Mononuclear cell (primary cell): Measurements from ENCODE around the gene PTCD3. TPM values are rescaled to one million over a fixed set of nuclear protein-coding genes. Genes with fewer than 3 reads are reported as not detected.

Experiments used
- H3K27me3 ChIP-seq: 2 replicates; pipeline ENCODE4 v1.6.0; 2011; ENCODE audit warnings: low read length, control low read depth; ENCODE audit not compliant: insufficient read depth
- H3K4me1 ChIP-seq: 2 replicates; pipeline ENCODE4 v1.5.1; 2011; ENCODE audit warnings: mild to moderate bottlenecking, low read length, control low read depth; ENCODE audit not compliant: insufficient read depth
- H3K4me3 ChIP-seq: 2 replicates; pipeline ENCODE4 v1.5.1; 2011; ENCODE audit warnings: mild to moderate bottlenecking, low read length, moderate library complexity
- H3K9me3 ChIP-seq: 2 replicates; pipeline ENCODE4 v1.5.1; 2011; ENCODE audit warnings: low read depth, mild to moderate bottlenecking, control low read depth, low read length
- total RNA-seq: library from RNA; depleted of rRNA; stranded (reverse); fragments of >200 nt; gene quantifications from one replicate; pipeline ENCODE4 v1.2.3, GENCODE V29; 2012

The PTCD3 gene
- total RNA-seq, 1 donor: 167 TPM

DNA sequence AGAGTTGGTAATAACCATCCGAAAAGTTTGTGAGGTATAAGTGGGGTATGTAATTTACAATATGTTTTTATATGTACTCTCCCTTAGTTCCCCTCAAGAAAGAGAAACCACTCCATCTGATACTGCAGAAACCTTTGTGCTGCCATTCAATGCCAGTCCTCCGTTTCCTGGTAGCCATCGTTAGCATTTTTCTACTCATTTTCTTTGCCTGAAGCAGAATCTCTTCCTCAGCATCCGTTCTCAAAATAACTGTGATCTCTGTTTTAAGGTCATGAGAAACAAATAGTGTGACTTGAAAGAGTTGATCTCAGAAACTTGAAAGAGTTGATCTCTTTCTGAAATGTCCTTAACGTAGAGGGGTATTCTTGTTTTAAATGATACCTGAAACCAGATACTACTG lies 996 bp downstream of the PTCD3 start:
- no peak overlapping the region for H3K4me3 ChIP-seq
- no peaks in the 10 kb centered on the region for H3K27me3 ChIP-seq

DNA sequence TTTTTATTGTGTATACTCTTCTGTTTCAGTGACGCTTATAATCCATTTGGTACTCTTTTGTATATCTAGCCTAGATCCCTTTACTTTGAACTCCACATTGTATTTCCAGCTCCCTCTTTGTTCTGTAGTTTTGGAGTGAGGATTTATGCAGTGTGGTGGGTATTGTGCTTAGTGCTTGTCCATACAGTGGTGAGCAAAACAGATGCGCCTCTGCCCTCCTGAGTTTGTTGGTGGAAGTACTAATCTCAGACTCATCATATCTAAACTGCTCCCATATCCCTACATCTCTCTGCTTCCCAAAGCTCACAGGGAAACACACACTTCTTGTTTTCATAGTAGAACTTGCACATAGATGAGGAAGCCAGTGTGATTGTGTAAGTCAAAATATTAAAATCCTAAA lies 12.1 kb downstream of the PTCD3 start:
- no peaks in the 10 kb centered on the region for H3K9me3 ChIP-seq
- H3K27me3 ChIP-seq: no peaks in the 10 kb centered on the region
- H3K4me3 ChIP-seq: no peak overlapping the region
- no peaks in the 10 kb centered on the region for H3K4me1 ChIP-seq

More for the DNA sequence above, 996 bp downstream of the PTCD3 start:
- H3K9me3 ChIP-seq: no peaks in the 10 kb centered on the region
- peaks cover 26% of the 10 kb centered on the region for H3K4me1 ChIP-seq

DNA sequence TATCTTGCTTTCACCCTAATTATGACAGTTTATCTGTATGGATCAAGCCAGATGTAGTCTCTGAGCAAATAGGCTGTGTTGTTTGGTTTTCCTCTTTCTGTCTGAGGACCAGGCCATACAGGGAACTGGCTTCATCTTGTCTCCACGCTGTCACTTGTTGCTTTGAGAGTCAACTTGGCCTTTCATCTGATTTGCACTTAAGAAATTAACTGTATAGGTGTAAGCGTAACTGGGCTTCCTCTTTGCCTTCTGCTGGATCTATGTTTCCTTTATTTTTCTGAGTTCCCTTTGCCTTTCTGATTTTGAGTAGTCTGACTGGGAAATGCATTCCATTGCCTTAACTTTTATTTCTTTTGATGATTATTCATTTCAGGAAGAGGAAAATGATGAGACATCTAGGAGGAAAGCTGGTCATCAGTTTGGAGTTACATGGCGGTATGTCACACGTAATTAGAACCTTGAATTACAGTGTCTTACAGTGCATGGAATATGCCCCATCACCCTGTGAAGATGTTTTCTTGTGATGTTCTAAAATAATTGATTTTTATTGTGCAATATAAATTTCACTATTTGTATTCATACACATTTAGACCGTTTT lies 17.4 kb downstream of the PTCD3 start:
- no peaks in the 10 kb centered on the region for H3K9me3 ChIP-seq
- no peaks in the 10 kb centered on the region for H3K27me3 ChIP-seq
- no peaks in the 10 kb centered on the region for H3K4me1 ChIP-seq
- no peak overlapping the region for H3K4me3 ChIP-seq

DNA sequence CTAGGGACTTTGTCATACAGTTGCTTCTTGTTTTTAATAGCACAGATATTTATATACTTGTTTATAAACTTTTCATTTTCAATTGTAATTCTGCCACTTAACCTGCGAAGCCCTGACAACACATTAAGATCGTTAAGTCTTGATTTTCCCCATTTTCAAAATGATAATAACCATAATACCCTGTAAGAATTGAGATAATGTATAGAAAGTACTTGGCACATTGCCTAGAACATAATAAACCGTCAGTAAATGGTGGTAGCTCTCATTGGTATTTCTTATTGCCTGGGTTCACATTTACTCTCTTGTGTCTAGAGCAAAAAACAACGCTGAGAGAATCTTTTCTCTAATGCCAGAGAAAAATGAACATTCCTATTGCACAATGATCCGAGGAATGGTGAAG lies 18.6 kb downstream of the PTCD3 start:
- no peaks in the 10 kb centered on the region for H3K4me1 ChIP-seq
- no peaks in the 10 kb centered on the region for H3K27me3 ChIP-seq
- no peaks in the 10 kb centered on the region for H3K9me3 ChIP-seq
- no peak overlapping the region for H3K4me3 ChIP-seq

DNA sequence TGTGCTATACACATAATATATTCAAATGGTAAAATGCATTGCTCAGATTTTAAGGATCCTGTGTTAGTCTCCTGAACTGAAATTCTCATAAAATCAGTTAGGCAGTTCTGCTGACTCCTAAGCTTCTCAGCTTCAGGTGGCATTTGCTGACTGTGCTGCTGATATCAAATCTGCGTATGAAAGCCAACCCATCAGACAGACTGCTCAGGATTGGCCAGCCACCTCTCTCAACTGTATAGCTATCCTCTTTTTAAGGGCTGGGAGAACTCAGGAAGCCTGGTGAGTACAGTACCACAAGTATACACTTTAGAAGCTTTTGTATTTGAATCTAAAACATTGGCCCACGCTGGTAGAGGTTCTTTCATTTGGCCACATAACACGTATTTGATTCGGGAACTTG lies 28.7 kb downstream of the PTCD3 start:
- Histone ChIP-seq H3K27me3 (no peaks in the 10 kb centered on the region), H3K9me3 (no peaks in the 10 kb centered on the region), H3K4me3 (no peak overlapping the region), H3K4me1 (no peaks in the 10 kb centered on the region)

DNA sequence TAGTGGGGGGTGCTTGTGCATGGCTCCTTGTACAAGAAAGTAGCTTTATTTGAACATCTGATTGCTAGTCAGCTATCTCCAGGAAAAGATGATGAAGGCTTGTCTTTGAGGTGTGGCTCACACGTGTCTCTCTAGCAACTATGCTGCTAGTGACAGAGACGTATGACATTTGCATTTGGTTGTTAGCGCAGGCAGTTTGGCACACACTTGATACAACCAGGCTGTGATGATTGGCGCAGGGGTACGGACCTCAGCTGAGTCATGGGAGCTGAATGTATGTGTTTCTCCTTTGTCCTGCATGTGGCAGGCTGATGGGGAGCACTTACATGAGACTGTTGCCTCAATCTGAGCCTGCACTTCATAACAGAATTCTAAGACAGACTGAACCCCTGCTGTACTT lies 29.6 kb downstream of the PTCD3 start:
- Histone ChIP-seq H3K27me3 (no peaks in the 10 kb centered on the region), H3K4me3 (no peak overlapping the region), H3K9me3 (no peaks in the 10 kb centered on the region), H3K4me1 (no peaks in the 10 kb centered on the region)

DNA sequence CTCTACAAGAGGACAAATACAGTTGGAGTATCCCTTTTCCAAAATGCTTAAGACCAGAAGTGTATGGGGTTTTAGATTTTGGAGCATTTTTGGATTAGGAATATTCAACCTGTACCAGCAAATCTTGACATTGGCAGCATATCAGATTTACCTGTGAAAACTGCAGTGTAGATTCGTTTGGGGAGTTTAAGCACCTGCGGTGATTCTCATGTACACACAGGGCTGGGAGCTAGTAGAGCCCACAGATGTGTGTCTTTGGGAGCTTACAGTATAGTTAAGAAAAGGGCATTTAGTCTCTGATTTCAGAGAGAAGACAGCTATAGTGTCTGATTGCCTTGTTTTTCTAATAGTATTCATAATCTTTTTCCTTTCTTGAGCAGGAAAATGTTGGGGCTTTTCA lies 30.1 kb downstream of the PTCD3 start:
- H3K4me3 ChIP-seq: no peak overlapping the region
- no peaks in the 10 kb centered on the region for H3K27me3 ChIP-seq
- H3K4me1 ChIP-seq: no peaks in the 10 kb centered on the region
- no peaks in the 10 kb centered on the region for H3K9me3 ChIP-seq

DNA sequence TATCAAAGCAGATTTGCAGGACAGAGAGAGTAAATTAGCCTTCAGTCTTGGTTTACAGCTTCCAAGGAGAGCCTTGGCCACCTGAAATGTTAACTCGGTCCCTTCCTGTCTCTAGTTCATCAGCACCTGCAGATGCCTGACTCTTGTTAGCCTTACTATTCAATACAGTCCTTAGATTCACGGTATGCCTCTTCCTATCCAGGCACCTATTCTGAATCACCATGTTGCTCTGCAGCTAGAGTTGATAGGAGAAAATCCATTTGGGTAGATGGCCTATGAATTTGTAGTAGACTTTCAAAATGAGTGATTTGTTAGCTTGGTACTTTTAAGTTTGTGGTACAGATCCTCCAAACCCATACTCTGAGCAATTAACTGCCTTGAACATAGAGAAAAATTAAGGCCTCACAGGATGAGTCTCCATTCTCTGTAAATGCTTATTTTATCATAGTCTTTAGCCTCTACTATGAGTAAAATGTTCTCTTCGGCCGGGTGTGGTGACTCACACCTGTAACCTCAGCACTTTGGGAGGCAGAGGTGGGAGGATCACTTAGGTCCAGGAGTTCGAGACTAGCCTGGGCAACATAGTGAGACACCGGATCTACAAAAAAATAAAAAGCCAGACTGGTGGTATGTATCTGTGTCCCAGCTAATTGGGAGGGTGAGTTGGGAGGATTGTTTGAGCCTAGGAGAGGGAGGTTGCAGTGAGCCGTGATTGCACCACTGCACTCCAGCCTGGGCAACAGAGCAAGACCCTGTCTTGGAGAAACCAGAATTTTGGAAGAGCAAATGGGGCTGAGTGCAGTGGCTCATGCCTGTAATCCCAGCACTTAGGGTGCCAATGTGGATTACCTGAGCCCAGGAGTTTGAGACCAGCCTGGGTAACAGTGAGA lies 32.9 kb downstream of the PTCD3 start:
- Histone ChIP-seq H3K4me3 (no peak overlapping the region), H3K4me1 (peaks cover 14% of the 10 kb centered on the region), H3K9me3 (no peaks in the 10 kb centered on the region), H3K27me3 (no peaks in the 10 kb centered on the region)

DNA sequence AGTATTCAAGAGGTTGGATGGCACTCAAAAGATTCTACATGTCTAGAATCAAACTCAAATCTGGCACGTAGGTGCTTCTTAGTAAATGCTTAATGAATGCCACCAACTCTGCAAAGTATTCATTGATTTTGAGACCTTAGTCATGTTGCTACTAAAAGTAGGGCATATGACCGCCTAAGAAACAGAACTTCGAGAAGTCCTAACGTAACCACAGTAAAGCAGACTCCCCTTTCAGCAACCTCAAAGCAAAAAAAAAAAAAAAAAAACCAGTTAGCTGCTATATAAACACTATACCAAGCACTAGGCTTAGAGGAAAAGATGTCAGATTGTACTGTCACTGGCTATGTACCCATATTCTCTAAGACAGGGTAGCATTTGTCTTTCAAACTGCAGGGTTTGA lies 33.9 kb downstream of the PTCD3 start:
- no peaks in the 10 kb centered on the region for H3K27me3 ChIP-seq
- H3K9me3 ChIP-seq: no peaks in the 10 kb centered on the region
- no peak overlapping the region for H3K4me3 ChIP-seq
- peaks cover 14% of the 10 kb centered on the region for H3K4me1 ChIP-seq

DNA sequence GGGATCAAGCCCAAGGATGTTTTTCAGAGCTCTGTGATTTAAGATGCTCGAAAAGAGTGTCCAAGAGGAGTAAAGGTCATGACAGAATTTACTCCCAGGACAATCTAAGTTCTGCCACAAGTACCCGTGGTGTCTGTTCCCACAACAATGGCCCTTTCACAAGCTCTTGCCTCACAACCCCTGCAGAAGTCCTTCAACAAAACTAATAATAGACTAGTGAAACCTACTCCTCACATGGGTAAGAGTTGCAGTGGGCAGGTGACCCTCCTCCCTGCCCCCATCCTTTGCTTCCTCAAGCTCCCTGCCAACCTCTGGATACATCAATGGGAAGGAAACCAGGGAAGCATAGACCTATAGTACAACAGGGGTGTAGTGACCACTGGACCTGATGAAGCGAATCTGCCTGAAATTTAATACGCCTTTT lies 34.9 kb downstream of the PTCD3 start:
- Histone ChIP-seq H3K4me3 (no peak overlapping the region), H3K9me3 (no peaks in the 10 kb centered on the region), H3K27me3 (no peaks in the 10 kb centered on the region), H3K4me1 (peaks cover 14% of the 10 kb centered on the region)

DNA sequence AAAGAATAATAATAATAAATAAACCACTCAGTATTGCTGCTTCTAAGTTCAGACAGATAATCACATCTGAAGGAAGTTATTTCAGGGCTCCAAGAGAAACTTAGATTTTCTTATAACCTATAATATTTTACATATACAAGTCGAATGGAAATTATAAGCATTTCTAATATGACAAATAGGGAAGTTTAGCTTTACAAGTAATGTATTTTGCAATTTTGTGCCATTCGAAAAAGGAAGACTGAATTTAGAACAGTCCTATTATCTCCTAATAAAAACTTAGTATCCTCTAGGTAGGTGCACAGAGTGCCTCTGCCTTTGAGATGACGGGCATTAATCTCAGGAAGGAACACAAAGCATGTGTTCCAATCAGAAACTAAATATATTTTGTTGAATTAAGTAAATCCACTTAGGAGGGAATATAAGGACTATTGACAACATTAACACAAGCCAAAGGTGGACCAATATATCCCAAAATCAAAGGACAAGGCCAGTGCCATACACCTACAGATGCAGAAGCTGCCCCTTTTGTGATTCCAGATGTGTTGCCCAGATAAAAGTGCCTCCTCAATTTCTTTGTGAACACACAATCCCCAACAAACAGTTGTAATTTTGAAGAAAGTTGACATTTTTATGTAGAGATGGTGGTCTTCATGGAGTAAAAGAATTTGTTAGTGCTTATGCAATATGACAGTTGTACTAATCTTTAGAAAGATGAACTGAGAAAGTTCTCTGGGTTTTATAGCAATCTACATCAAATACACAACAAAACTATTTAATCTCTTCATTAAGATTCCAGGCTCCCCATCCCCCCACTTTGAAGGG lies 36.6 kb downstream of the PTCD3 start:
- H3K9me3 ChIP-seq: no peaks in the 10 kb centered on the region
- H3K4me3 ChIP-seq: no peak overlapping the region
- no peaks in the 10 kb centered on the region for H3K27me3 ChIP-seq
- peaks cover 14% of the 10 kb centered on the region for H3K4me1 ChIP-seq

DNA sequence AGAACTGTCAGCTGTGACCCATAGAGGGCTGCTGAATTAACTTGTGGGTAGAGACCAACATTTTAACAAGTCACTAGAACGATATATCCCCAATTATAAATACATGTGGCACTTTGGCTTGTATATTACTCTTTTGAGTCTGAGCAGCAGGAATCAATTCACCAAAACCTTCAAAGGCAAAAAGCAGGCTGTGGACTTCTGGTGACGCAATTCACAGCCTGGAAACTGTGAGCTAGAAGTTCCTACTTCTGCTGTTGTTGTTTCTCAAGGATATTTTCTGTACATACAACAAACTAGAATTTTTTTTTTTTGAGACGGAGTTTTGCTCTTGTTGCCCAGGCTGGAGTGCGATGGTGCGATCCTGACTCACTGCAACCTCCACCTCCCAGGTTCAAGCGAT lies 37.3 kb downstream of the PTCD3 start:
- no peaks in the 10 kb centered on the region for H3K27me3 ChIP-seq

DNA sequence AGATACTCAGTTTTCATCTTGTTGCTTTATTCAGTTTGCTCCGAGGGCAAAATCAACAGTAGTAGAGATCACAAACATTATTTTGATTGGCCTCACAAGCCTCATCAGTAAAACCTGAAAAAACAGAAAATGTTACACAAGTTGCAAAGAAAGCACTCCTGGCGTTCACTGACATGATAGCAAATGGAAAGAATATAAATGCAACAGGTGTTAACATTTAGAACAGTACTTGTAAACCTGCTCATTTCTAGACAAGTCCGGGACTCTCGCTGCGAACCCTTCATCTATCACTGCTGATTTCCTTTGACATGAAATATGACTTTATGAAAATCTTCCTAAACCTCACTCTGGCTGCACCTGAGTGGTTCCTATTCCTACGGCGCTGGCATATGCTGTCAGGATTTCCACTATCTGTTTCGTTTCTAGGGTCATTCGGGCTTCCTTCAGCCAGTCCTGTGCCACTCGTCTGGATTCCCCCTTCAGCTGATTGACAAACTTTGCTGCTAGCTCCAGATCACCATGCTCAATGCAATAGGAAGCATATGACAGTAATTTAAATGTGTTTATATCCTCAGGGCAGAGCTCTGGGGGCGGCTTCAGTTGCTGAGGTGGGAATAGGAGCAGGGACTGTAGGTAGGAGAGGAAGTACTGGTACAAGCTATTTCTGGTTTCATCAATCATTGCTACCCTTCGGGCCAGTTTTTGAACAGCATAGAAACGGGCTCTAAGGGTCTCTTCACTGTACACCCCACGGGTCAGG lies 38.1 kb downstream of the PTCD3 start:
- Histone ChIP-seq H3K9me3 (no peaks in the 10 kb centered on the region), H3K4me1 (peaks cover 14% of the 10 kb centered on the region)

More for the DNA sequence above, 37.3 kb downstream of the PTCD3 start:
- no peaks in the 10 kb centered on the region for H3K9me3 ChIP-seq
- H3K4me3 ChIP-seq: no peak overlapping the region
- peaks cover 14% of the 10 kb centered on the region for H3K4me1 ChIP-seq

DNA sequence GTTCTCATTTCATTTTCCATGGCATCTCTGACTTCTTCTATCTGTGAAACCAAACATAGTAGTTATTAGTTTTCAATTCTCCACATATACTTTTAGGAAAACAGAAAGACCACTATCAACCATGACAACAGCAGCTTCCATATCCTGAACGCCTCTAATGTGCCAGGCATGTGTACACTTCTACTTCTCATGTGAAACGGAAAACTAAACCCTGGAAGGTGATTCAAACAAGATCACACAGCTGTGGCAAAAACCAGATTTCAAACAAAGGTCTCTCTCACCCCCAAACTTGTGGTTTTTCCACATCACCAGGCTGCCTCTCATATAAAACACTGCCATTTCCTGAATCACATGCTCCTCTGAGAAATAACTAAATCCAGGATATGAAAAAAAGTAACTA lies 41.8 kb downstream of the PTCD3 start:
- H3K4me3 ChIP-seq: no peak overlapping the region
- no peaks in the 10 kb centered on the region for H3K27me3 ChIP-seq
- peaks cover 10% of the 10 kb centered on the region for H3K4me1 ChIP-seq
- no peaks in the 10 kb centered on the region for H3K9me3 ChIP-seq

More for the DNA sequence above, 38.1 kb downstream of the PTCD3 start:
- Histone ChIP-seq H3K4me3 (no peak overlapping the region), H3K27me3 (no peaks in the 10 kb centered on the region)
